ENCODE measurements around the gene GPC6.

GPC6 gene

DNA sequence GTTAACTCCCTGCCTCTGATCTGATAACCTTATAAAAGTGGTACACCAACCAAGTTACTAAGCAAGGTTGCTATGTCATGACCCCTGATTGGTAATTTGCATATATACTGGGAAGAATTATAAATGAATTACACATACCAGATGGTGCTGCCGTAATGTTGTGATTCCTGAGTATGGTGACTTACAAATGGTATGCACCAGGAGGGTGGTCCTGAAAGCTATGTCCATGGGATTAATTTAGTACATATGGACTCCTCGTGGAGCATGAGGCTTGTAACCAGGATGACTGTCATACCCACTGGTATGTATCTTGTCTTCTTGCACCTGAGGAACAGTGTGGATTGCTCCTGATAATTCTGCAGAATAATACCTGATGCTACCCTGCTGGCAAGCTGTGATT, 240.6 kb downstream of the GPC6 start:
- no peak overlapping the region for H3K27ac ChIP-seq (ENCODE audit: low read depth, low read length)
- no peak overlapping the region for H2BK12ac ChIP-seq (ENCODE audit: low read length)
- no peaks in the 10 kb centered on the region for H3K9me3 ChIP-seq (ENCODE audit: insufficient read depth, low read depth, low read length)
- no peaks in the 10 kb centered on the region for H3K4me1 ChIP-seq (ENCODE audit: control insufficient read depth in 1 of 2, insufficient read depth in 2 of 2, low read length in 2 of 2)
- no peak for DNase-seq
- H3K23ac ChIP-seq (ENCODE audit: low read length), result no peak overlapping the region
- no peak overlapping the region for H3K4me3 ChIP-seq (ENCODE audit: low read depth, low read length)
- no peak overlapping the region for H4K91ac ChIP-seq (ENCODE audit: low read depth, low read length)
- no peaks in the 10 kb centered on the region for H3K27me3 ChIP-seq (ENCODE audit: insufficient read depth, low read length)
- H3K4ac ChIP-seq (ENCODE audit: low read depth, low read length), result no peak overlapping the region
- no peak overlapping the region for H2AFZ ChIP-seq (ENCODE audit: insufficient read depth, low read length, poor library complexity)
- no peak overlapping the region for H3K14ac ChIP-seq (ENCODE audit: low read length)
- no peak overlapping the region for H4K8ac ChIP-seq (ENCODE audit: low read depth, low read length)
- H3K4me2 ChIP-seq (ENCODE audit: low read length), result no peak overlapping the region
- H3K36me3 ChIP-seq (ENCODE audit: control insufficient read depth in 1 of 2, insufficient read depth in 2 of 2, low read length in 2 of 2), result no peaks in the 10 kb centered on the region
- no peak overlapping the region for H3K18ac ChIP-seq (ENCODE audit: low read length)
- no peak overlapping the region for H3K9ac ChIP-seq (ENCODE audit: low read length)
- no peak overlapping the region for H4K12ac ChIP-seq (ENCODE audit: low read depth, low read length)
- H2AK5ac ChIP-seq (ENCODE audit: low read length), result no peak overlapping the region
- no peaks in the 10 kb centered on the region for H3K79me2 ChIP-seq (ENCODE audit: control insufficient read depth, insufficient read depth, low read length, poor library complexity)
- H3K79me1 ChIP-seq (ENCODE audit: low read length), result no peaks in the 10 kb centered on the region
- no CpG with 5 or more reads among the region's 2 CpGs for WGBS (ENCODE audit: extremely low coverage, insufficient coverage, insufficient read length)
- H2BK120ac ChIP-seq (ENCODE audit: insufficient read depth, low read length, poor library complexity), result no peak overlapping the region
- no peak overlapping the region for H2BK5ac ChIP-seq (ENCODE audit: low read depth, low read length, poor library complexity)

DNA sequence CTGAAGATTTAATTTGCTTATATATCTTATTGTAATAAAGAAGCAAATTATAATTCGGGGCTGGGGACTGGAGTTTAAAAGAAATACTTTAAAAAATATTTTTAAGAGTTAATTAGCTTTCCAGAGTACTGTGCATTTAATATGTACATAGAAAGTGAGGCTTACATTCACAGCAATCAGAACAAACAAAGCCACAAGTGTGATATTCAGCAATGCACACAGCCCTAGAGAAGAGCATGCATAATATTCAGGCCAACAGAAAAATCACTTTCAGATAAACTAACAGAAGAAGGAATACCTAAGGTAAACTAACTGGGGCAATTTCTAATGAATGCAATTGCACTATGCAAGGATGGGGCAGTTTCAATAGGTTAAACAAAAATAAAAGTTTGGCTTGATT, 241.8 kb downstream of the GPC6 start:
- Histone ChIP-seq H3K18ac (ENCODE audit: low read length) (no peak overlapping the region), H3K27me3 (ENCODE audit: insufficient read depth, low read length) (no peaks in the 10 kb centered on the region), H2BK5ac (ENCODE audit: low read depth, low read length, poor library complexity) (no peak overlapping the region), H3K23ac (ENCODE audit: low read length) (no peak overlapping the region), H2BK120ac (ENCODE audit: insufficient read depth, low read length, poor library complexity) (no peak overlapping the region), H3K14ac (ENCODE audit: low read length) (no peak overlapping the region), H4K12ac (ENCODE audit: low read depth, low read length) (no peak overlapping the region), H2AK5ac (ENCODE audit: low read length) (no peak overlapping the region), H2BK12ac (ENCODE audit: low read length) (no peak overlapping the region), H3K27ac (ENCODE audit: low read depth, low read length) (no peak overlapping the region), H3K9me3 (ENCODE audit: insufficient read depth, low read depth, low read length) (no peaks in the 10 kb centered on the region), H3K4ac (ENCODE audit: low read depth, low read length) (no peak overlapping the region), H3K79me1 (ENCODE audit: low read length) (no peaks in the 10 kb centered on the region), H3K79me2 (ENCODE audit: control insufficient read depth, insufficient read depth, low read length, poor library complexity) (no peaks in the 10 kb centered on the region), H3K36me3 (ENCODE audit: control insufficient read depth in 1 of 2, insufficient read depth in 2 of 2, low read length in 2 of 2) (no peaks in the 10 kb centered on the region), H3K4me1 (ENCODE audit: control insufficient read depth in 1 of 2, insufficient read depth in 2 of 2, low read length in 2 of 2) (peaks cover 0 to 2% of the 10 kb centered on the region in 2 experiments), H3K4me2 (ENCODE audit: low read length) (no peak overlapping the region), H3K9ac (ENCODE audit: low read length) (no peak overlapping the region), H4K91ac (ENCODE audit: low read depth, low read length) (no peak overlapping the region), H3K4me3 (ENCODE audit: low read depth, low read length) (no peak overlapping the region), H4K8ac (ENCODE audit: low read depth, low read length) (no peak overlapping the region), H2AFZ (ENCODE audit: insufficient read depth, low read length, poor library complexity) (no peak overlapping the region)
- no peak for DNase-seq
- WGBS (ENCODE audit: extremely low coverage, insufficient coverage, insufficient read length), result no CpG with 5 or more reads among the region's 1 CpG

DNA sequence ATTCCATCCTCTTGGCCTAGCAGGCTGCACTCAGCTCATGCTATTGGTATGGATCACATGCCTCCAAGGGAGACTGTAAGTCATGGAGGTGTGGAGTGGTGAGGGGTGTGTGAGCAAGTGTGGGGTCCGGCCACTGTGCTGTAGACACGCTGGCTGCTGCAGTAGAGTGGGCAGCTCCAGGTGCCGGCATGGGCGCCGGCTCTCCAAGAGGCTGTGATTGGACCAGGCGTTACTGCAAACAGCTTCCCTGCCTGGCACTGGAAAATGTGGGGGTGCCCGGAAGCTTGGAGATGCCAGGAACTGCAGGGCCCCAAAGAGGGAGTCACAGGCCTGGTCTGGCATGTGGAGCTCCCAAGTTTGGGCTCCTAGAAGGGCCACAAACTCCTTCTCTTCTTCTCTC, 245.7 kb downstream of the GPC6 start:
- H3K4me2 ChIP-seq (ENCODE audit: low read length), result no peak overlapping the region
- no peak overlapping the region for H3K4ac ChIP-seq (ENCODE audit: low read depth, low read length)
- H2AFZ ChIP-seq (ENCODE audit: insufficient read depth, low read length, poor library complexity), result no peak overlapping the region
- no peaks in the 10 kb centered on the region for H3K79me1 ChIP-seq (ENCODE audit: low read length)
- no peak overlapping the region for H3K4me3 ChIP-seq (ENCODE audit: low read depth, low read length)
- no peaks in the 10 kb centered on the region for H3K79me2 ChIP-seq (ENCODE audit: control insufficient read depth, insufficient read depth, low read length, poor library complexity)
- no CpG with 5 or more reads among the region's 7 CpGs for WGBS (ENCODE audit: extremely low coverage, insufficient coverage, insufficient read length)
- no peak overlapping the region for H2BK12ac ChIP-seq (ENCODE audit: low read length)
- H4K91ac ChIP-seq (ENCODE audit: low read depth, low read length), result no peak overlapping the region
- no peaks in the 10 kb centered on the region for H3K9me3 ChIP-seq (ENCODE audit: insufficient read depth, low read depth, low read length)
- no peak overlapping the region for H3K14ac ChIP-seq (ENCODE audit: low read length)
- H4K8ac ChIP-seq (ENCODE audit: low read depth, low read length), result no peak overlapping the region
- no peak overlapping the region for H2BK120ac ChIP-seq (ENCODE audit: insufficient read depth, low read length, poor library complexity)
- no peaks in the 10 kb centered on the region for H3K27me3 ChIP-seq (ENCODE audit: insufficient read depth, low read length)
- no peaks in the 10 kb centered on the region for H3K36me3 ChIP-seq (ENCODE audit: control insufficient read depth in 1 of 2, insufficient read depth in 2 of 2, low read length in 2 of 2)
- H2BK5ac ChIP-seq (ENCODE audit: low read depth, low read length, poor library complexity), result no peak overlapping the region
- DNase-seq, result no peak
- H2AK5ac ChIP-seq (ENCODE audit: low read length), result no peak overlapping the region
- no peak overlapping the region for H4K12ac ChIP-seq (ENCODE audit: low read depth, low read length)
- peaks cover 0 to 7% of the 10 kb centered on the region in 2 experiments for H3K4me1 ChIP-seq (ENCODE audit: control insufficient read depth in 1 of 2, insufficient read depth in 2 of 2, low read length in 2 of 2)
- H3K27ac ChIP-seq (ENCODE audit: low read depth, low read length), result no peak overlapping the region
- H3K9ac ChIP-seq (ENCODE audit: low read length), result no peak overlapping the region
- H3K18ac ChIP-seq (ENCODE audit: low read length), result no peak overlapping the region
- H3K23ac ChIP-seq (ENCODE audit: low read length), result no peak overlapping the region

DNA sequence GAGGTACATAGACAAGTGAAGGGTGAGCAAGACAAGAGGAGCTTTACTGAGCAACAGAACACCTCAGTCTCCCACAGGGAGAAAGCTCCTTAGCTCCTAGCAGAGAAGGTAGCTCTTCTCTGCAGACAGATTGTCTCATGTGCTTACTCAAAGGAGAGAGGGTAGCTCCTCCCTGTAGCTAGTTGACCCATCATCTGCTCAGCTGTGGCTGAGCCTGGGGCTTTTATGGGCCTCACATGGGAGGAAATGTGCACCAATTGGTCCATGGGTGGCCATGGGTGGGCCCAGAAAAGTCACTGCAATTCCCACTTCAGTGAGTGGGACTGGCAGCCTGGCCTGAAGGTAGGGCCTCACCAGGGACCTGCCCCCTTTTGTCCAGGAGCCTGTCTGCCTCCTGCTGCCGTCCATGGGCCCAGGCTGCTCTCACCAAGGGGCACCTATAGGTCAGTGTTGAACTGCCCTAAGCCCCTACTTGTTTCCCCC, 246.2 kb downstream of the GPC6 start:
- H3K4me3 ChIP-seq (ENCODE audit: low read depth, low read length), result no peak overlapping the region
- H2BK5ac ChIP-seq (ENCODE audit: low read depth, low read length, poor library complexity), result no peak overlapping the region
- H4K12ac ChIP-seq (ENCODE audit: low read depth, low read length), result no peak overlapping the region
- H3K23ac ChIP-seq (ENCODE audit: low read length), result no peak overlapping the region
- H3K79me1 ChIP-seq (ENCODE audit: low read length), result no peaks in the 10 kb centered on the region
- no peaks in the 10 kb centered on the region for H3K9me3 ChIP-seq (ENCODE audit: insufficient read depth, low read depth, low read length)
- H3K4me1 ChIP-seq (ENCODE audit: control insufficient read depth in 1 of 2, insufficient read depth in 2 of 2, low read length in 2 of 2), result peaks cover 0 to 7% of the 10 kb centered on the region in 2 experiments
- no peak overlapping the region for H2BK12ac ChIP-seq (ENCODE audit: low read length)
- H3K27ac ChIP-seq (ENCODE audit: low read depth, low read length), result no peak overlapping the region
- H2BK120ac ChIP-seq (ENCODE audit: insufficient read depth, low read length, poor library complexity), result no peak overlapping the region
- H3K9ac ChIP-seq (ENCODE audit: low read length), result no peak overlapping the region
- no peak overlapping the region for H4K8ac ChIP-seq (ENCODE audit: low read depth, low read length)
- WGBS (ENCODE audit: extremely low coverage, insufficient coverage, insufficient read length), result no CpG with 5 or more reads among the region's 1 CpG
- no peak for DNase-seq
- H3K27me3 ChIP-seq (ENCODE audit: insufficient read depth, low read length), result no peaks in the 10 kb centered on the region
- H3K18ac ChIP-seq (ENCODE audit: low read length), result peak overlapping the region; percentile 12
- no peaks in the 10 kb centered on the region for H3K79me2 ChIP-seq (ENCODE audit: control insufficient read depth, insufficient read depth, low read length, poor library complexity)
- no peak overlapping the region for H4K91ac ChIP-seq (ENCODE audit: low read depth, low read length)
- no peak overlapping the region for H3K4ac ChIP-seq (ENCODE audit: low read depth, low read length)
- no peaks in the 10 kb centered on the region for H3K36me3 ChIP-seq (ENCODE audit: control insufficient read depth in 1 of 2, insufficient read depth in 2 of 2, low read length in 2 of 2)
- H3K4me2 ChIP-seq (ENCODE audit: low read length), result no peak overlapping the region
- no peak overlapping the region for H2AFZ ChIP-seq (ENCODE audit: insufficient read depth, low read length, poor library complexity)
- no peak overlapping the region for H2AK5ac ChIP-seq (ENCODE audit: low read length)
- H3K14ac ChIP-seq (ENCODE audit: low read length), result no peak overlapping the region
